ENCODE results near the gene GMDS.

The GMDS gene

DNA sequence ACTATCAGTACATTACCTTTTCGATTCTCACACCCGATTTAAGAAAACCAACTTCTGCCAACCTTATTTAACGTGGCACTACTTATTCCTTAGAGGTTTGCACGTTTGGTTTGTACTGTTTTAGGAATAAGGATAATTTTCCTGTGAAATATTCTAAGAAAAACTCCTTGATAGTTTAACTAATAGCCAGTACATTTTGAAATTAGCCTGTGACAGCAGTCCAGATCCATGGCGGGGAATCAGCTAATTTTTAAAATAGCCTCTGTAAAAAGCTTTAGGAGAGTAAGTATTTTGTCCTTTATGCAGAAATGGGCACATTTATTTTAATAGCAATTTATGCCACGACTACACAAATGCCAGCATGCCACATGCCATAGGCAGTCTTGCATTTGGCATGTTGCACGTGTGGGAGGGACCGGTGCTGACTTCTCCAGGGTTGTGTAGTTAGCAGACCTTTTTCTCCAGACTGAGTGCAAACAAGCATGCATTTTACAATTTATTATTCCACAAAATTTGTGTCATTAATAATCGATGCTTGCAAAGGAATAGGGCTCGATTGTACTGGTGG, 629.5 kb downstream of the GMDS start:
- TF ChIP-seq, protein P1, sequence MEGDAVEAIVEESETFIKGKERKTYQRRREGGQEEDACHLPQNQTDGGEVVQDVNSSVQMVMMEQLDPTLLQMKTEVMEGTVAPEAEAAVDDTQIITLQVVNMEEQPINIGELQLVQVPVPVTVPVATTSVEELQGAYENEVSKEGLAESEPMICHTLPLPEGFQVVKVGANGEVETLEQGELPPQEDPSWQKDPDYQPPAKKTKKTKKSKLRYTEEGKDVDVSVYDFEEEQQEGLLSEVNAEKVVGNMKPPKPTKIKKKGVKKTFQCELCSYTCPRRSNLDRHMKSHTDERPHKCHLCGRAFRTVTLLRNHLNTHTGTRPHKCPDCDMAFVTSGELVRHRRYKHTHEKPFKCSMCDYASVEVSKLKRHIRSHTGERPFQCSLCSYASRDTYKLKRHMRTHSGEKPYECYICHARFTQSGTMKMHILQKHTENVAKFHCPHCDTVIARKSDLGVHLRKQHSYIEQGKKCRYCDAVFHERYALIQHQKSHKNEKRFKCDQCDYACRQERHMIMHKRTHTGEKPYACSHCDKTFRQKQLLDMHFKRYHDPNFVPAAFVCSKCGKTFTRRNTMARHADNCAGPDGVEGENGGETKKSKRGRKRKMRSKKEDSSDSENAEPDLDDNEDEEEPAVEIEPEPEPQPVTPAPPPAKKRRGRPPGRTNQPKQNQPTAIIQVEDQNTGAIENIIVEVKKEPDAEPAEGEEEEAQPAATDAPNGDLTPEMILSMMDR (conservative IDR thresholded peaks at IDR 0.05; ENCODE audit: low read depth) = no peak
- ChIA-PET POLR2A (ENCODE audit: low non-redundant PET) (interaction anchor here (0.6 kb wide), 2 partner anchors 8 to 13 kb away, joined by 3 to 11 read pairs; no protein-coding TSS in a partner anchor), CTCF (no interaction called here)
- no peak overlapping the region for H3K27ac ChIP-seq
- DNase-seq (ENCODE audit: low spot score) = no peak

DNA sequence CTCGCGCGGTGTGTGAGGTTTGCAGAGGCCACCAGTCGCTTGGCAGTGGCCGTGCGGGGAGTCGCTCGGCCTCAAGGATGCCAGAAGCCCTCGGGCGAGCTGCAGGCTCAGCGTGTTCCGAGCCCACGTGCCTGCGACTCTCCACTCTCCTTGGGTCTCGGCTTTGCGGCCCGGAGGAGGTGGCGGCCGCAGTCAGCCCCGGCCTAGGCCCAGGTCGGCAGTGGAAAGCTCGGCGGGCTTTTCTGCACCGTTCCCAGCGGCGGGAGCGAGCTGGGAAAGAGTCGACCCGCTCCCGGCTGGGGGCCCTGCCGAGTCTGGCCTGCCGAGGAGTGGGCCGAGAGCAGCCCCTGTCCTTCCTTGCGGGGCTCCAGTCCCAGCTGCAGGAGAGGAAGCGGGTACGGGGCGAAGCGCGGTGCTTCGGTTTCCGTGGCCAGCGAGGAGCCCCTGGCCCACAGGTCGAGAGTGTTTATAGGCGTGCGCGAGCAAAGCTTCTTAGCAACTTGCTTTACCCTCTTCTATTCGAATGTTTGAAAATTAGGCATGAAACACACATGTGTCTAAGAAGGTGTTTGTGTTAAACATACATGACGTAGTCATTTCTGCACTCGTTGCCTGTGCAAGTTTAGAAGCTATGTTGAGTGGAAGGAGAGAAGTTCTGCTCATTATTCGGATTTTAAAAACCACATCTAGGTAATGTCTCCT, 630.1 kb downstream of the GMDS start:
- ChIA-PET POLR2A (ENCODE audit: low non-redundant PET) (interaction anchor here (0.6 kb wide), 1 partner anchor 12 kb away, joined by 3 read pairs; no protein-coding TSS in a partner anchor), CTCF (no interaction called here)
- no peak overlapping the region for H3K27ac ChIP-seq
- DNase-seq (ENCODE audit: low spot score) = no peak
- TF ChIP-seq, protein P1 (conservative IDR thresholded peaks at IDR 0.05; ENCODE audit: low read depth) = no peak

- ChIA-PET POLR2A (ENCODE audit: low non-redundant PET) (no interaction called here), CTCF (interaction anchor here (0.7 kb wide), 1 partner anchor 18 kb away, joined by 3 read pairs; no protein-coding TSS in a partner anchor)
- H3K27ac ChIP-seq = no peak overlapping the region
- TF ChIP-seq, protein P1 (conservative IDR thresholded peaks at IDR 0.05; ENCODE audit: low read depth) = no peak
- DNase-seq (ENCODE audit: low spot score) = no peak
Observed at GRCh38 chr6:1614448-1615150, 630.8 kb downstream of the GMDS start.

DNA sequence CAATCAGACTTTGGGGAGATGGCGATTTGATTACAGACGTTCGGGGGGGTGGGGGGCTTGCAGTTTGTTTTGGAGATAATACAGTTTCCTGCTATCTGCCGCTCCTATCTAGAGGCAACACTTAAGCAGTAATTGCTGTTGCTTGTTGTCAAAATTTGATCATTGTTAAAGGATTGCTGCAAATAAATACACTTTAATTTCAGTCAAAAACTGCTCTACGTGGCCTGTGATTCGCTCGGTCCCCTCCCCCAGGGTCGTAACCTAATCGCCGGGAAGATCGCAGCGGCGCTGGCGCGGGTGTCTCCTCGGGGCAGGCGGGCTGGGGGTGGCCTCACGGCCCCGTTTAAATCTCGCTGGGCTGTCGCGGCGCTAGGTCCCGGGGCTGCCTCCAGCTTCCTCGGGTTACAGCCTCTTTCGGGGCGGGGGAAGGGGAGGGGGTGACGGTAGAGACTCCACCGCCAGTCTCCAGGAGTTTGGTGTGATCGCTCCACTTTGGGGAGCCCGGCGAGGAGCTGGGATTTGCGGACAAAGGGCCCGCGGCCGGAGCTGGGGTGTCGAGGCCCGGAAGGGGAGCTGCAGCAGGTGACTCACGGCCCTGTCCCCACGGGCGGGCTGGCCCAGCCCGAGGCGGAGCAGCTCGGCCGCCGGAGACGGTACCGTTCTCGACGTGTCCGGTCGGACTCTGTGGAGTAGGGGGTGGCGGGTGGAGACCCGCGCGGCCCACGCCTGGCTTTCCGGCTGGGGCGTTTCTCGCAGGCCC, 631.5 kb downstream of the GMDS start:
- ChIA-PET POLR2A (ENCODE audit: low non-redundant PET) (no interaction called here), CTCF (interaction anchor here (0.7 kb wide), 1 partner anchor 17 kb away, joined by 3 read pairs; no protein-coding TSS in a partner anchor)
- no peak overlapping the region for H3K27ac ChIP-seq
- peak; percentile 50 for DNase-seq (ENCODE audit: low spot score)
- TF ChIP-seq, protein P1 (conservative IDR thresholded peaks at IDR 0.05; ENCODE audit: low read depth) = no peak

DNA sequence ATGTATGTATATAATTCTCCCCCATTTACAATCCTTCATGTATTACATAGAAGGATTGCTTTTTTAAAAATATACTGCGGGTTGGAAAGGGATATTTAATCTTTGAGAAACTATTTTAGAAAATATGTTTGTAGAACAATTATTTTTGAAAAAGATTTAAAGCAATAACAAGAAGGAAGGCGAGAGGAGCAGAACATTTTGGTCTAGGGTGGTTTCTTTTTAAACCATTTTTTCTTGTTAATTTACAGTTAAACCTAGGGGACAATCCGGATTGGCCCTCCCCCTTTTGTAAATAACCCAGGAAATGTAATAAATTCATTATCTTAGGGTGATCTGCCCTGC, 632.1 kb downstream of the GMDS start:
- TF ChIP-seq, protein P1 (conservative IDR thresholded peaks at IDR 0.05; ENCODE audit: low read depth) = no peak
- H3K27ac ChIP-seq = no peak overlapping the region
- CTCF ChIA-PET = interaction anchor here (1.0 kb wide), 1 partner anchor 741 kb away, joined by 4 read pairs; no protein-coding TSS in a partner anchor
- DNase-seq (ENCODE audit: low spot score) = no peak
- POLR2A ChIA-PET (ENCODE audit: low non-redundant PET) = no interaction called here

- CTCF ChIA-PET = interaction anchor here (0.7 to 1.0 kb wide), 2 partner anchors 76 to 741 kb away, joined by 3 to 4 read pairs; no protein-coding TSS in a partner anchor
- H3K27ac ChIP-seq = no peak overlapping the region
- peak; percentile 41 for DNase-seq (ENCODE audit: low spot score)
- TF ChIP-seq, protein P1 (conservative IDR thresholded peaks at IDR 0.05; ENCODE audit: low read depth) = no peak
- POLR2A ChIA-PET (ENCODE audit: low non-redundant PET) = no interaction called here
Observed at GRCh38 chr6:1612974-1613306, 632.5 kb downstream of the GMDS start.

Data from RWPE1 (cell line).